ENCODE data around the gene DOC2B.
"Not testable (repeated sequence)": the region's sequence is repeated elsewhere in the genome, so short reads cannot be mapped to it uniquely, and the experiment has no call there.

The DOC2B gene

DNA sequence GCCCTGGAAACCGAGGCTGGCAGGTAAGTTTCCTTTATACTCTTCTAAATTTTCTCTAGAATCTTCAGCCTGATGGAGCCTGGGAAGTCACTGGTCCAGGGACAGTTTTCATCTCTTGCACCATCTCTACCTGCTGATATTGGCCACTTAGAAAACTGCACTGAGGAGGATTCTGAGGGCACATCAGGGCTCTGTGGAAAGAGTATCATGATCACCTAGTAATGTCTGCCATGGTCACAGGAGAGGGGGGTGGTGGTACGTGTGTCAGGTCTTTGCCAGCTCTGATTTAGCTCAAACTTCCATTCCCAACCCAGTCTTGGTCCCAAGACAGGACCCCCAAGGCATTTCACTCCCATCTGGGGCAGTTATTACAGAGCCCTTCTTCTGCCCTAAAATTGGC, 35.2 kb upstream of the DOC2B start:
- TF ChIP-seq CTCF (IDR thresholded peaks at IDR 0.05; ENCODE audit: low read depth, low read length): no peak
- no peak overlapping the region for H3K4me3 ChIP-seq (ENCODE audit: low read depth, low read length)

DNA sequence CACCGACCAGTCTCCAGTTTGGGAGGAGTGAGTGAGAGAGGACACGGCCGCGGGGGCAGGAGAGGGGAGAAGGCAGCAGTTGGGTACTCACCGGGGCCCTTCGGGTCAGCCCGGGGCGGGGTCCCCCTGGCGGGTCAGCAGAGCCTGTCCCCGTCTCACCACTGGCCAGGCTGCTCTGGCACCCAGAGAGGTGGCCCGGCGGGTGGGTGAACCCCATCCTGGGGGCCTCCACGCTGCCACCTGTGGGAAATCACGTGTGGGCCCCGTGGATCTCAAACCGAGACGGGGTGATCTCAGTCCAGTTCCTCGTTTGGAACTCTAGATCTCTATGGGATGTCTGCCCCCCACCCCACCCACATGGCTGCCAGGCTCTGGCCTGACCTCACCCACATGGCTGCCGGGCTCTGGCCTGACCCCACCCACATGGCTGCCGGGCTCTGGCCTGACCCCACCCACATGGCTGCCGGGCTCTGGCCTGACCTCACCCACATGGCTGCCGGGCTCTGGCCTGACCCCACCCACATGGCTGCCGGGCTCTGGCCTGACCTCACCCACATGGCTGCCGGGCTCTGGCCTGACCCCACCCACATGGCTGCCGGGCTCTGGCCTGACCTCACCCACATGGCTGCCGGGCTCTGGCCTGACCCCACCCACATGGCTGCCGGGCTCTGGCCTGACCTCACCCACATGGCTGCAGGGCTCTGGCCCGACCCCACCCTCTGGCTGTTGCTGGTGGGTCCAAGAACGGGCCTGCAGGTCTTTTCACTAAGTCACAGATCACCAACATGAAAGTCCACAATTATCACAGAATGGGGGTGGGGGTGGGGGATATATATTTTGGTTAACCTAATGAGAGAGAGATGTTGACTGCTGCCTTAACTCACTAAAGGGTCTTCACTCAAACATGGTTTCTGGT, 34.4 kb upstream of the DOC2B start:
- H3K4me3 ChIP-seq (ENCODE audit: low read depth, low read length): not testable (repeated sequence)

DNA sequence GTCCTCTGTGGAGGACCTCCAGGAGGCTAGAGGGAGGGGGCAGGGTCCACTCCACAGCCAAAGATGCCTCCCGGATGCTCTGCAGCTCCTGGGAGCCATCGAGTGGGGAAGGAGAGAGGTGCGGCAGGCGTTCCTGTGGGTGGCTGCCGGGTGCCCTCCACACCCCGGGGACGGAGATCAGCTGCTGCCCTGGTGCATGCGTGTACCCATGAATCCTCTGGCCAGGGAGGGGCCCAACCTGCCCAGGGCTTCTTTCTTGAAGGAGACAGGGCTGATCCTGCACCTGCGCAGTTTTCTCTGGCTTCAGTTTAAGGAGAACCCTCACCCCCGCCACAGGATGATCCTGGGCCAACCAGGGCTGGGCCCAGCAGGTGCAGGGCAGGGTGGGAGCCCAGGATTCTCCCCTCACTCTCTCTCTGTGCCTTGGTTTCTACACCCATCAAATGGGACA, 33.5 kb upstream of the DOC2B start:
- H3K4me3 ChIP-seq (ENCODE audit: low read depth, low read length): no peak overlapping the region
- no peak for TF ChIP-seq CTCF (IDR thresholded peaks at IDR 0.05; ENCODE audit: low read depth, low read length)

DNA sequence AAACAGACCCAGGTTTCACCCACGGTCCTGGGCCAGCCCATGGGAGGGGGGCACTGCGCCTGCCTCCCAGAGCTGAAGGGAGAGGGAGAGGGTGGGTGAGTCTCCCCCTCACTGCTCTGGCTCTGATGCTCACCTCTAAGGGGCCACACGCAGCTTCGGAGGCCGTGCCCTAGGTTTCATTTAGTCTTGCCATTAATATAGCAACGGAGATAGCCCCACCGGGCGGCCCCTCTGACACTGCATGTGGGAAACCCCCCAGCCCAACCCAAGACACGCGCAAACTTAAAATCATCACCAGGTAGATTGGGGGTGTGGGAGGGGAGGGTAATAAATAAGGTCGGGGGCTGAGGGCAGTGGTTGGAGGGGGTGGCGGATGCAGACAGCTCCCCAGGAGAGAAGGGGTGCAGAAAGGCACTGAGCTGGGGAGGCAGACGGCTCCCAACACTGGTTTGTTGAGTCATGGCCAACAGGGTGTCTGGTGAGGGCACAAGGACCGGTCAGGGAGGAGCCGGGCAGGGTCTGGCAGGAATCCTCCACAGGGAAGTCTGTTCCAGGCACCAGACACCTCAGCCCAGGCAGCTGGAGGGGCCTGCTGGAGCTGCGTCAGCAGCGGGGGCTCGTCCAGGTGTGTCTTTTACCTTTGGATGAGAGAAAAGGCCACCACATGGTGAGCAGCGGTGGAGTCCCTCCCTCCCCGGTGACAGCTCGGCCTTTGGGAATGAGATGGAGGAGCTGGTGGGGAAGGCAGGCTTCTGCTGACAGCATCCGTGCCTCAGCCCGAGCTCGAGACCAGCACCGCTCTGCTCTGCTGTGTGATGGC, 32.0 kb upstream of the DOC2B start:
- no peak overlapping the region for H3K4me3 ChIP-seq (ENCODE audit: low read depth, low read length)
- no peak for TF ChIP-seq CTCF (IDR thresholded peaks at IDR 0.05; ENCODE audit: low read depth, low read length)

DNA sequence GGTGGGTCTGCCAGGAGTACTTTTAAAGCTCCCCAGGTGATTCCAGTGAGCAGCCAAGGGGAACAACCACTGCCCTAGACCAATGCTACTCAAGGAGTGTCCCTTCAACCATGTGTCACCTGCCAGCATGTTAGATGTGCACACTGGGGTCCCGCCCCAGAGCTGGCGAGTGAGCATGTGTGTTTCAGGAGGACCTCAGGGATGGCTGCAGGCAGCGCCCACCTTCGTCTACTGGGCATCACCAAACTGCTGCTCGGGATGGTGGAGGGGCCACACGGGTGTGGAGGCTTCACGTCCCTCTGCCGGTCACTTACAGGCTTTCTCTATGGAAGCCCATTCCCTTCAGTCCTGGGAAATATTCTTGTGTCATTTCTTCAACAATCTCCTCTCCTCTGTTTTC, 29.0 kb upstream of the DOC2B start:
- TF ChIP-seq CTCF (IDR thresholded peaks at IDR 0.05; ENCODE audit: low read depth, low read length): no peak
- H3K4me3 ChIP-seq (ENCODE audit: low read depth, low read length): no peak overlapping the region

DNA sequence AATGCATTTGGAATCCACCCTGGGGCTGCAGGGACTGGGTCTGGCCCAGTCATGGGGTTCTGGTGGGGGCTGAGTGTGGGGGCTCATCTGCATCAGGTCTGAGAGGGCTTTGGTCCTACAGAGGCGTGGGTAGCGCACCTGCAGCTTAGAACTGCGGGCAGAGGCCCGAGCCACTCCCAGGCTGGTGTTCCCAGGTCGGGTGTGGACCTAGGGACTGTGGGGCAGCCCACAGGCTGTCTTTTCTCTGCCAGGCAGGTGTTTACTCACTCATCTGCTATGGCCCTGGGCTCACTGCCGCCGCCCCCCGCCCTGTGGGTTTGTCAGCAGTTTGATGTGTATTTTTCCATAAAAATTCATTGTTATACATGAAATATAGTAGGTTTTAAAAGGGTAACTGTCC, 27.0 kb upstream of the DOC2B start:
- H3K4me3 ChIP-seq (ENCODE audit: low read depth, low read length): no peak overlapping the region
- no peak for TF ChIP-seq CTCF (IDR thresholded peaks at IDR 0.05; ENCODE audit: low read depth, low read length)

- H3K4me3 ChIP-seq (ENCODE audit: low read depth, low read length): no peak overlapping the region
- no peak for TF ChIP-seq CTCF (IDR thresholded peaks at IDR 0.05; ENCODE audit: low read depth, low read length)
Observed at GRCh38 chr17:207775-208174, 26.3 kb upstream of the DOC2B start.

All from WI38 (cell line).